ENCODE data around the gene DKC1. TPM values are rescaled to one million over a fixed set of nuclear protein-coding genes. Genes with fewer than 3 reads are reported as not detected.

DKC1 gene
- total RNA-seq, 1 experiment from 2014 or later = 179 TPM

GRCh38 chrX:154742613-154743012, 20.1 kb upstream of the DKC1 start:
- ATAC-seq (no peak), DNase-seq (ENCODE audit: low read depth, low spot score) (no peak)
- no peak overlapping the region for H3K27ac ChIP-seq (ENCODE audit: low read length)
- no peaks in the 10 kb centered on the region for H3K27me3 ChIP-seq (ENCODE audit: control insufficient read depth, insufficient read depth, low read length)
- ChIA-PET POLR2A (no interaction called here), CTCF (no interaction called here)
- no peak overlapping the region for H3K4me3 ChIP-seq (ENCODE audit: low read depth in 2 of 2, low read length in 2 of 2)
- TF ChIP-seq REST (IDR thresholded peaks at IDR 0.05; ENCODE audit: insufficient read depth in 1 of 2, low read depth in 2 of 2, low read length in 1 of 2) (no peak), CTCF (IDR thresholded peaks at IDR 0.05) (no peak), TCF7L2 (IDR thresholded peaks at IDR 0.05; ENCODE audit: low read depth, low read length) (no peak), SIN3A (IDR thresholded peaks at IDR 0.05; ENCODE audit: borderline replicate concordance, insufficient read depth, low read depth, low read length) (no peak), POLR2AphosphoS5 (IDR thresholded peaks at IDR 0.05; ENCODE audit: low read depth, low read length) (no peak)
- peaks cover 21% of the 10 kb centered on the region for H3K4me1 ChIP-seq (ENCODE audit: control insufficient read depth, insufficient read depth, low read length)
- BruUV-seq (replicated peaks) = no TSS peak
- in situ Hi-C loops (cut with HindIII; ENCODE audit: low pct_unique_long_range_greater_than_20kb, low sequenced_read_pairs) = no loop called here
- intact Hi-C loops (cut with micrococcal nuclease; ENCODE audit: unreplicated experiment) = no loop called here
- no peaks in the 10 kb centered on the region for H3K9me3 ChIP-seq (ENCODE audit: control insufficient read depth, insufficient read depth, low read depth, low read length)
- no peaks in the 10 kb centered on the region for H3K36me3 ChIP-seq (ENCODE audit: control insufficient read depth, insufficient read depth, low read length)

- Histone ChIP-seq H3K4me3 (ENCODE audit: low read depth in 2 of 2, low read length in 2 of 2) (peak overlapping the region; percentile 3 to 31; a peak in 3 of 4 replicates), H3K9me3 (ENCODE audit: control insufficient read depth, insufficient read depth, low read depth, low read length) (no peaks in the 10 kb centered on the region), H3K27me3 (ENCODE audit: control insufficient read depth, insufficient read depth, low read length) (no peaks in the 10 kb centered on the region), H3K27ac (ENCODE audit: low read length) (peak overlapping the region; percentile 75), H3K4me1 (ENCODE audit: control insufficient read depth, insufficient read depth, low read length) (peaks cover 38% of the 10 kb centered on the region), H3K36me3 (ENCODE audit: control insufficient read depth, insufficient read depth, low read length) (no peaks in the 10 kb centered on the region)
- no TSS peak for BruUV-seq (replicated peaks)
- in situ Hi-C loops (cut with HindIII; ENCODE audit: low pct_unique_long_range_greater_than_20kb, low sequenced_read_pairs) = no loop called here
- TF ChIP-seq SIN3A (IDR thresholded peaks at IDR 0.05; ENCODE audit: borderline replicate concordance, insufficient read depth, low read depth, low read length) (no peak), POLR2AphosphoS5 (IDR thresholded peaks at IDR 0.05; ENCODE audit: low read depth, low read length) (no peak), CTCF (IDR thresholded peaks at IDR 0.05) (peak; percentile 86), REST (IDR thresholded peaks at IDR 0.05; ENCODE audit: insufficient read depth in 1 of 2, low read depth in 2 of 2, low read length in 1 of 2) (no peak)
- intact Hi-C loops (cut with micrococcal nuclease; ENCODE audit: unreplicated experiment) = loop anchor here (1.0 kb wide), 1 partner anchor 34 kb away; no protein-coding TSS in a partner anchor
- no peak for DNase-seq (ENCODE audit: low read depth, low spot score)
- peak; percentile 81 for ATAC-seq
- ChIA-PET POLR2A (no interaction called here), CTCF (interaction anchor here (0.7 to 1.6 kb wide), 7 partner anchors 11 to 155 kb away, joined by 3 to 13 read pairs (median 4); no protein-coding TSS in a partner anchor)
Observed at GRCh38 chrX:154748712-154749339, 13.8 kb upstream of the DKC1 start.

All from Panc1 (cell line).